Astrocyte (in vitro differentiated cells and primary cell): ENCODE results near the gene ZNG1A.

Experiments used
- CTCF ChIP-seq: IDR thresholded peaks from 2 replicates; pipeline ENCODE4 v1.5.1; 2011; ENCODE audit warnings: low read depth, mild to moderate bottlenecking, inconsistent platforms, low read length, moderate library complexity; ENCODE audit not compliant: insufficient read depth
- EZH2 ChIP-seq: IDR thresholded peaks from 2 replicates; pipeline ENCODE4 v1.6.1; 2012; ENCODE audit warnings: mild to moderate bottlenecking, low read length, inconsistent platforms; ENCODE audit not compliant: insufficient read depth

GRCh38 chr9:212297-212696 lies 33.4 kb upstream of the ZNG1A start:
- TF ChIP-seq CTCF (no peak), EZH2 (no peak)
